NCI-H2081 (cell line): ENCODE results near the gene NISCH.

ENCODE experiments used
- DNase-seq, 2 experiments: peaks; one replicate each; lab custom pipeline; 2025; lab: John Stamatoyannopoulos, UW

NISCH gene

DNA sequence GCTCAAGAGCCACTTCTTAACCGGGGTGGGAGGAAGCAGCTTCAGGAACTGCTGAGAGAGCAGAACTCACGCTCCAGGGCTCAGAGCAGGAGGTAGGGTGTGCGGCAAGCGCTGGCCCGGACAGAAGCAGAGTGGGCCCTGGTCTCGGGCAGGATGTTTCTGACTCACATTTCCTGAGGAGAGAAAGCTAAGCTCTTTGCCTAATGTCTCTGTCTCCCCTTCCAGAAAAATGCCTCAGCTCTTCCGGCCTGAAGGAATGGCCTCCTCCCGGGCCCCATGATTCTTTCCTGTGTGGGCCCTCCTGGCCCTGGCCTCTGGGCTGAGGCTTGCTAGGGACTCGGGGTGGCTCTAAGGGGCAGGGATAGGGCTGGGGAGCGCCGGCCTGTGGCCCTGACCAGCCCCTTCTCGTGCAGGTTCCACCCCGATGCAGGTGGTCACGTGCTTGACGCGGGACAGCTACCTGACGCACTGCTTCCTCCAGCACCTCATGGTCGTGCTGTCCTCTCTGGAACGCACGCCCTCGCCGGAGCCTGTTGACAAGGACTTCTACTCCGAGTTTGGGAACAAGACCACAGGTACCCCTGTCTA, 35.6 kb downstream of the NISCH start:
- DNase-seq, result no peak

DNA sequence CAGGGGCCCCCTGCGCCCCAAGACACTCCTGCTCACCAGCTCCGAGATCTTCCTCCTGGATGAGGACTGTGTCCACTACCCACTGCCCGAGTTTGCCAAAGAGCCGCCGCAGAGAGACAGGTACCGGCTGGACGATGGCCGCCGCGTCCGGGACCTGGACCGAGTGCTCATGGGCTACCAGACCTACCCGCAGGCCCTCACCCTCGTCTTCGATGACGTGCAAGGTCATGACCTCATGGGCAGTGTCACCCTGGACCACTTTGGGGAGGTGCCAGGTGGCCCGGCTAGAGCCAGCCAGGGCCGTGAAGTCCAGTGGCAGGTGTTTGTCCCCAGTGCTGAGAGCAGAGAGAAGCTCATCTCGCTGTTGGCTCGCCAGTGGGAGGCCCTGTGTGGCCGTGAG, 36.7 kb downstream of the NISCH start:
- DNase-seq, result no peak

DNA sequence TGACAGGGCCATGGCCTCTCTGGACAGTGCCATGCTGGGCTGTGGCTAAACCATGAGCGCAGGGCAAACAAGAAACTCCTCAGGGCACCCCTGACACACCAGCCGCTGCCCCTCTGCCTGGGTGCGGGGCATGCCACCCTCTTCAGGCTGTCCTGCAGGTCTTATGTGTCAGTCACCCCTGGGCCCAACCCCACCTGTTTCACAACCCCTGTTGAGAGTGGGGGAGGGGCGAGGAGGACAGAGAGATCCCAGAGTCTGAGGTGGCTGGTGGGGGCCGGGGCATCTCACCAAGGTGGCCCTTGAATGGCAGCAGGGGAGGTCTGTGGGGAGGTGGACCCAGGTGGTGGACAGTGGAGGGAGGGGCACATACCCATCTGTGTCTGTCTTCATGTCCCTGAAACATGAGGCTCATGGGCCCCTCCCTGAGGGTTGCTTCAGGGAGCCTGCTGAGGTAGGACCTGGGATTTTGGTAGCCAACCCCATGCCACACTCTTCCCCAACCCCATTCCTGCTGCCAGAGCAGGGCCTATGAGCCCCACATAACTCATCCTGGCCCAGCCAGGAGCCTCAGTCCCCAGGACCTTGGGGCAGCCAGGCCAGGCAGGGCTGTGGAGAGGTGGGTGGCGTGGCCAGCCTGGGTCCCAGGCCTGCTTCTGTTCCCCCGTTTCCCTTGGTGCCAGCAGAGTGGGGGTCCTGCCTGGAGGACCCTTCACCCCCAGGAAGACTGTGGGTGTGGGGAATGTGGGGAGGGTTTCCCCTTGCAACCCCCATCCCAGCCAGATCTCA, 38.0 kb downstream of the NISCH start:
- DNase-seq, result no peak

DNA sequence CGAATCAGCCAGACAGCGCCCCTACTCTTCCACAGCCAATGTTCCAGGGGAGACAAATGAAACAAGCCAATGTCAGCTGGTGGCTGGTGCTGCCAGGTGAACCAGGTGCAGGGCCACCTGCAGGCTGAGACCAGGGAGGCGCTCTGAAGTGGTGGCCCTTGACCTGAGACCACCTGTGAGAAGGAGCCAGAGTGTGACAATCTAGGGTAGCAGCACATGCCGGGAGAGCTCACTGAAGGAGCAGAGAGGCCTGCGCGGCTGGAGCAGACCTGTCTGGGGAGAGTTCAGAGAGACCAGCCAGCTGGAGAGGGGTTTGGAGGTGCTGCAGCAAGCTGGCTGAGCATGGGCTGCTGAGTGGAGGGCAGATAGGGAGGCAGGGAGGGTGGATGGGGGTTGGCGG, 39.0 kb downstream of the NISCH start:
- DNase-seq, result no peak

DNA sequence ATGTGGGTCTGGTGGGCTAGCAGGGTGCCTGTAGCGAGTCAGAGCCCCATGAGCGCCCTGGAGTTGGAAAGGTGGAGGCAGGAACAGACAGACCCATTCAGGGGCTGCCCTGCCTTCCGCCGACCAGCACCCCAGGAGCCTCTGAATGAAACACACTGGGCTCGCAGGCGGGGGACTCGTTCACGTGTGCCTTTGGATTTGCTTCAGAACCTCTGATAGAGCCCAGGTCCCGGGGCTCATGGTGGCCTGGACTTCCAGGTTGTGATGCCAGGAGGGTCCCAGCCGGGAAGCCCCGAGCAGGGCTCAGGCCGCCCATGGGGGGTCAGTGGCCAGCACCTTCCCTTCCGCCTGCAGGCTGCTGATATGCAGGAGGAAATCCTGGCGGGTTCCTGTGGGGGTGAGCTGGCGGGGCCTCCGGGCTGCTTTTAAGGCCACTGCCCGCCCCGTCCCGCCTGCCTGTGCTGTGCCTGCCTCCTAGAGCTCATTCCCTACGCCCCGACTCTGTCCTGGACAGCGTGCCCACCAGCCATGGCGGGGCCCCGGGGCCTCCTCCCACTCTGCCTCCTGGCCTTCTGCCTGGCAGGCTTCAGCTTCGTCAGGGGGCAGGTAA, 39.6 kb downstream of the NISCH start, which contains the start of gene STAB1:
Gene STAB1 (plus strand): TSS at position 453 of the 610 bp plus-strand sequence. CDS start 76 bp downstream, at position 529.
- DNase-seq, result no peak

DNA sequence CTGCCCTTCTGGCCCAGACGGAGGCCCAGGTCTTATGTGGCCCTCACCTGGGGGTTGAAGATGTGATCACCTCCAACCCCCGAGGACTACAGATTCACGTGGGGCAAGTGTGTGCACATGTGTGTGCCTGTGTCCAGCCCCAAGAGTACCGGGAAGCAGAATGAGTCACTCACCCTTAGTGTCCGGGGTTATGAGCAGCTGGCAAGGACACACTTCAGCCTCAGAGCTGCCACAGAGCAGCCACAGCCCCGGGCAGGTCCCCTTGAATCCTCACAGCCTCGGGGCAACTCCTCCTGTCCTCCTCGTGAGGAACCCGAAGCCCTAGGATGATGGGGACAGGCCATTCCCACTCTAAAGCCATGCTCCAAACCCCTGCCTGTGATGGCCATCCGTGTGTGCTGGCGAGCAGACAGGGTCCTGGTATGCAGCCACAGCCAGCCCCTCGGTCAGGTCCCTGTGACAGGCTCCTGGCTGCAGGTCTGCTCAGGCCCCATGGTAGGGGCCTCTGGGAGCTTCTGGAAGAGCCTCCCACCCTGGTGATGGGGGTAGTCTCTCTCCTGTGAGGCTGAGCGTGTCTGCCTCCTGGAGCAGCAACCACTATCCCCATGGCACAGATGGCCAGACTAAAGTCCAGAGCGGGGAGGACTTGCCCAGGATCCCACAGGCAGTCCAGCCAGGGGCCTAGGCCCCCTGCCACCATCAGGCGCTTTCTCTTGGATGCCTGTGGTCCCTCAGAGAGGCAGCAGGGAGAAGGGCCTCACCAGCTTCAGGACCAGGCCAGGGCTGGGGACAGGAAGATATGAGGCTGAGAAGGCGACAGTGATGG, 40.6 kb downstream of the NISCH start:
- DNase-seq, result no peak

DNA sequence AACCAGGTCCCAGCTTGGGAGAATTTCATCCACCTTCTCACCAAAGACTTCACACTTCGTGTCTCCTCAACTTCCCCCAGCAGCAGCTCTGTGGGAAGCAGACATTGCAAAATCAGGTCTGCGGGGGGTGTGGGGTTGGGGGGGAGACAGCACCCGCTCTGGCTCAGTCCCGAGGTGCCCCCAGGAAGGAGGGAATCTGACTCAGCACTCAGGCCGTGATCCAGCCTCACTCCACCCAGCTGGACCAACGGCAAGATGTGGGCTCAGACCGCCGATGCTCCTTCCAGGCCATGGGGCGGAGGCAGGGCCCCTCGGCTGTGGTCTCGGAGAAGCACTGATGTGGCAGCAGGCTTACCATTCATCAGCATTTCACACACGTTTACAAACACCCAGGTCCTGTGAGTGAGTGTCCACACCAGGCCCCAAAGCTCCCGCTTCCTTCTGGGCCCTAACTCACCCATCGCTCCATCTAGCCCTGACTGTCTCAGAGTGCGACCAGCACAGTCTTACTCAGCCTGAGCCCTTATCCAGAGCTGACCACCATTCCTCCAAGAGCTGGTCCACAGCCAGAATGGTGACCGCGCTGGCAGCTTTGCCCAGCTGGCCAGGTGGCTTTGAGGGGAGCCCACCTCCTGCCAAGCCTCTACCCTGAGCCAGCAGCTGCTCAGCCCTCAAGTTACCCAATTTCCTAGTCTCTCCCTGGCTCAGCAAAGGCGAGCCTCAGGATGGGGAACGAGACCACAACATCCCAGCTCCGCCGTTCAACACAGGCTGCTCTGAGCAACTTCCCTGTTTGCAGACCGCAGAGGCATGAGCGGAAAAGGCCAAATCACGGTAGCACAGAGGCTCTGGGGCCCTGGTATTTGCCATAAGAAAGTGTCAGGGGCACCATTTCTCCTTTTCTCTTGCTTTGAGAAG, 43.0 kb downstream of the NISCH start:
- no peak for DNase-seq

DNA sequence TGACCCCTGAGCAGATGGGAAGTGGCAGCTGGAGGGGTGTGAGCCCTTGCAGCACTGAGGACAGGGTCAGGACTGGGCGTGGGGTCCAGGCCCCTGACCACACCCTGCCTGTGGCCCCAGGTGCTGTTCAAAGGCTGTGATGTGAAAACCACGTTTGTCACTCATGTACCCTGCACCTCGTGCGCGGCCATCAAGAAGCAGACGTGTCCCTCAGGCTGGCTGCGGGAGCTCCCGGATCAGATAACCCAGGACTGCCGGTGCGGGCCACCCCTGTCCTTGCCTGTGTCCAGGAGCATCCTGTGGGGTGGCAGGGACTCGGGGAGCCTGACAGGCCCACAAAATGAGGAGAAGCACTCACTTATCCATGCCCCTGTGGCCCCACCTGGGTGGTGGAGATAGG, 45.6 kb downstream of the NISCH start:
- DNase-seq, result no peak

DNA sequence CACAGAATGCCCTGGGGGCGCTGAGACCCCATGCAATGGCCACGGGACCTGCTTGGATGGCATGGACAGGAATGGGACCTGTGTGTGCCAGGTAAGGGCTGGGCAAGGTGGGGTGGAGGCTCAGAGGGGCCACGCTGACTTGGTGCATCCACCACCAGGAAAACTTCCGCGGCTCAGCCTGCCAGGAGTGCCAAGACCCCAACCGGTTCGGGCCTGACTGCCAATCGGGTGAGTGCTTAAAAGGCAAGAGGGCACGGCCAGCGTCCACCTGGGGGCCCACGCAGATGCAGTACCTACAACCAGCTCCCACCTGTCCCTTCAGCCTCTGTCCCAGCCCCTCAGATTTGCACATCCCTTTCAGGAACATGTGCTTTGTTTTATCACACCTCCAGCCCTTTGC, 46.6 kb downstream of the NISCH start:
- no peak for DNase-seq

DNA sequence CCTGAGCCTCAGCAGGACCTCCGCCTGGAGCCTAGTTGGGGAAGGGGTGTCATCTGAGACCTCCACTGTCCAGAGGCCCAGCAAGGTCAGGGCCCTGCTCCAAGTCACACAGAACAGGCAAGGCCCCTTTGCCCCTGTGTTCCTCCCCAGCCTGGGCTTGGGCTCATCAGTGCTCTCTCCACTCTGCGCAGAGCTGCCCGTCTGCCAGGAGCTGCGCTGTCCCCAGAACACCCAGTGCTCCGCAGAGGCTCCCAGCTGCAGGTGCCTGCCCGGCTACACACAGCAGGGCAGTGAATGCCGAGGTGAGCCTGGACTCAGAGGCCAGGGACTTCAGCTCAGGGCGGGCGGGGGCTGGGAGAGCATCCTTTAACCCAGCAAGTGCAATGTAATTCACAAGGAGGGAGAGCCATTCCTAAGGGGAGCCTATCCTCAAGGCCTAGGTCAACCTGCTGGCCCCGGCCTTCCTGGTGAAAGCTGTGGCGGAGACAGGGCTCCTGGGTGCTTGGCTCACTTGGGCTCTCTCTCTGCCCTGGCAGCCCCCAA, 47.5 kb downstream of the NISCH start:
- DNase-seq, result no peak

DNA sequence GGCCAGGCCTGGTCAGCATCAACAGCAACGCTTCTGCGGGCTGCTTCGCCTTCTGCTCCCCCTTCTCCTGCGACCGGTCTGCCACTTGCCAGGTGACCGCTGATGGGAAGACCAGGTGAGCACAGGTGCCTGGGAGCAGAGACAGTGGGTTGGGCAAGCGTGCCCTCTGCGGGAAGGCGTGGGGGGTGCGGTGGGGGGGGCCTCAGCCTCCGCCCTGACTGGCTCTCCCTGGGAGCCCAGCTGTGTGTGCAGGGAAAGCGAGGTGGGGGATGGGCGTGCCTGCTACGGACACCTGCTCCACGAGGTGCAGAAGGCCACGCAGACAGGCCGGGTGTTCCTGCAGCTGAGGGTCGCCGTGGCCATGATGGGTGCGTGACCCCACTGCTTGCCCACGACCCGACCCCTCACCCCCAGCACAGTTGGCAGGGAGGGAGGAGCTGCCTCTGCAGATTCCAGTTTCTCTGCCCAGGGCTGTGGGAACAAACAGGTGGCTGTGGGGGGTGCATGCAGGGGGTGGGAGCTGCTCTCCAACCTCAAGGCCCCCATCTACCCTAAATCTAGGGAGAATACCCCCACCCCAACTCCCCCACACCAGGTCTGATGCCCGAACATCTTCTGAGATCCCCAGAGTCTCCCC, 48.5 kb downstream of the NISCH start:
- DNase-seq, result no peak

DNA sequence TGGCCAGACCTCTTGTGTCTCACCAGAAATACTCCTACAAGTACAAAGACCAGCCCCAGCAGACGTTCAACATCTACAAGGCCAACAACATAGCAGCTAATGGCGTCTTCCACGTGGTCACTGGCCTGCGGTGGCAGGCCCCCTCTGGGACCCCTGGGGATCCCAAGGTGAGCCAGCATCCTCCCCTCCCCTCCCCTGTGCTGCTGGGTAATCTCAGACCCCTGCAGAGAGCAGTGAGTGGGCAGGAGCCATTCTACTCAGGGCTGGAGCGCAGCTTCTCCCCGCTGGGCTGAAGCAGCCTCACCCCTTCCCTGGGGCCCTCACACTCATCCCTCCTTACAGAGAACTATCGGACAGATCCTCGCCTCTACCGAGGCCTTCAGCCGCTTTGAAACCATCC, 49.6 kb downstream of the NISCH start:
- no peak for DNase-seq

DNA sequence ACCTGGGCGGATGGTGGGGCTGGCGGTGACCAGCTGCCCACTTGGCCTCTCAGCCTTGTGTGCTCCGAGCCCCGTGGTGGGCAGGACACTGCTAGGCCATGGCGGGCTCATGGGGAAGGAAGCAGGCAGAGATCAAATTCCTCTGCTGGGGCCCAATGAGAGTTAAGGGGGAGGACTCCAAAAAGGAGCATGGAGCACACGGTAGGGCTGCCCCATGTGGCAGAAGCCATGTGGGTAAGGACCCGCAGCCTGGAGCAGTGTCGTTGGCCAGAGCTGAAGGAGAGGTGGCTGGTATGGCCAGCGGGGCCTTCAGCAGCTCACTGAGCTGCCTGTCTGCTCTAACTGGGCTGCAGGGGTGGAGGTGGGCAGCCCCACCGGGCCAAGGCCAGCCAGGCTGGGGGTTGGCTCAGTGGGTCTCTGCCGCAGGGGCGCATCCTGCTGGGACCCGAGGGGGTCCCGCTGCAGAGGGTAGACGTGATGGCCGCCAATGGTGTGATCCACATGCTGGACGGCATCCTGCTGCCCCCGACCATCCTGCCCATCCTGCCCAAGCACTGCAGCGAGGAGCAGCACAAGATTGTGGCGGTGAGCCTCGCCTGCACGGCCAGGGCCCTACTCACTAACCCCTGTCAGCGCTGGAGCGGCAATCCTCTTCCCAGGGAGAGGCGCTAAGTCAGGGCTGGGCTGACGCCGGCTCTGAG, 51.0 kb downstream of the NISCH start:
- DNase-seq, result no peak

DNA sequence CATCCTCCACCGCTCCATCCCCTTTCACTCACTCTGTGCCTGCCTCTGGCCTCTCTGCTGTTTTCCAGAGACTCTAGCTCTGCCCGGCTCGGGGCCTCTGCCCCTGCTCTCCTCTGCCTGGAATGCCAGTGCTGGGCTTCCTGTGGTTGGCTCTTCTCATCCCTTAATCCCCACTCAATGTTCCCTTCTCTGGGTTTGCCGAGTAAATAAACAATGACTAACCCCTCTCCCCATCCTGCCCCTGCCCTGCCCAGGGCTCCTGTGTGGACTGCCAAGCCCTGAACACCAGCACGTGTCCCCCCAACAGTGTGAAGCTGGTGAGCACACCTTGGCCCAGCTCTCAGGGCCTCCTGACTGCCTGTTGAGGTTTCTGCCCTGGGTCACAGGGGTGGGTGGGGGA, 52.0 kb downstream of the NISCH start:
- no peak for DNase-seq

DNA sequence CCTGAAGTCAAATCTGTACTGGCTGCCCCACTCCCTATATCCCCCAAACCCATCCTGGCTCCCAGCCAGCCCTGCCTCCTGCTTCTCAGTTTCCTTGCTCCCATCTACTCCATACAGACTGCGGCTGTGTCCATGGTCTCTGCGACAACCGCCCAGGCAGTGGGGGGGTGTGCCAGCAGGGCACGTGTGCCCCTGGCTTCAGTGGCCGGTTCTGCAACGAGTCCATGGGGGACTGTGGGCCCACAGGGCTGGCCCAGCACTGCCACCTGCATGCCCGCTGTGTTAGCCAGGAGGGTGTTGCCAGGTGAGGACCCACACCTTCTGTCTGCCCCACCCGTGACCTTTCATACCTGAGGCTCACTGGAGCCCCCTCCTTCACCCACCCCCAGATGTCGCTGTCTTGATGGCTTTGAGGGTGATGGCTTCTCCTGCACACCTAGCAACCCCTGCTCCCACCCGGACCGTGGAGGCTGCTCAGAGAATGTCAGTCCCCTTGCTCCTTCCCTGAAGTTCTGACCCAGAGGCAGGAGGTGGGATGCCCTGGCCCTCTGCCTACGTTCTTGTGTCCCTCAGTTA, 54.4 kb downstream of the NISCH start:
- no peak for DNase-seq

DNA sequence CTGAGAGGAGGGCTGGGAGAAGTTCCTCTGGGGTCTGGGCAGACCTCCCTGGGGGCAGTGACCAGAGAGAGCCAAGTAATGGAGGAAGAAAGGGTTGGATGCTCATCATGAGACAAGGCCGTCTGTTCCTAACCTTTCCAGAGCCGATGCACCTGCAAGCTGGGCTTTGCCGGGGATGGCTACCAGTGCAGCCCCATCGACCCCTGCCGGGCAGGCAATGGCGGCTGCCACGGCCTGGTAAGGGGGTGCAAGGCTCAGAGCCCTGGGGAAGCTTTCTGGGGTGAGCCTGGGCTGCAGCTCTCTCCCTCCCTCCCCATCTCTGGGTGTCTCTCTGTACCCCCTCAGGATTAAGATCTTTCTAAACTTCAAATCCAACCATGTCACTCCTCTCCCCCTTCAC, 56.1 kb downstream of the NISCH start:
- DNase-seq, result no peak

DNA sequence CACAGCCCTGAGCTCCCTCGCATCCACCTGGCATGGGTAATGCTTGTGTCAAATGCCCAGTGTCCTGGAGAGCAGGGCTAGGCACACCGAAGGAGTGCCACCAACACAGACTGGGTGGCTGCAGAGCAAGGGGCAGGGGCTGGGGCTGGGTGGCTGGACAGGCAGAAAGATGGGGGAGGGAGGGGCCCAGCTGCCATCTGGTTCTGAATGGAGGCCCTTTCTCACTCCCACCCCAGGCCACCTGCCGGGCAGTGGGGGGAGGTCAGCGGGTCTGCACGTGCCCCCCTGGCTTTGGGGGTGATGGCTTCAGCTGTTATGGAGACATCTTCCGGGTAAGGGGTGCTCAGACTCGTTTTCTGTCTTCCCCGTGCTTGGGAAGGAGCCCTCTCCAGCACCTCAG, 56.7 kb downstream of the NISCH start:
- DNase-seq, result no peak

DNA sequence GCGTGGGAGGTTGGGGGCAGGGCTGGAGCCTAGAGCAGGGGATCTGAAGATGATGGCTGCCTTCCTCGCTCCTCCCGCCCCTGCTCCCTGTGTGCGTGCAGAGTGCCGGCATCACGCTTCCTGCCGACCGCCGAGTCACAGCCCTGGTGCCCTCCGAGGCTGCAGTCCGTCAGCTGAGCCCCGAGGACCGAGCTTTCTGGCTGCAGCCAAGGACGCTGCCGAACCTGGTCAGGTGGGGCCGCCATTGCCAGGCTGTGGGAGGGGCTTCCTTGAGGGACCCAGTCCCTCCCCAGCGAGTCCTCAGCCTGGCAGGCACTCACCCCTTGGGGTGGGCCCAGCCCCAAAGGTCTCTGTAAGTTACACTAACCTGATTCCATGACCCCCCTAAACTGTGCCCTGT, 57.3 kb downstream of the NISCH start:
- DNase-seq, result no peak

DNA sequence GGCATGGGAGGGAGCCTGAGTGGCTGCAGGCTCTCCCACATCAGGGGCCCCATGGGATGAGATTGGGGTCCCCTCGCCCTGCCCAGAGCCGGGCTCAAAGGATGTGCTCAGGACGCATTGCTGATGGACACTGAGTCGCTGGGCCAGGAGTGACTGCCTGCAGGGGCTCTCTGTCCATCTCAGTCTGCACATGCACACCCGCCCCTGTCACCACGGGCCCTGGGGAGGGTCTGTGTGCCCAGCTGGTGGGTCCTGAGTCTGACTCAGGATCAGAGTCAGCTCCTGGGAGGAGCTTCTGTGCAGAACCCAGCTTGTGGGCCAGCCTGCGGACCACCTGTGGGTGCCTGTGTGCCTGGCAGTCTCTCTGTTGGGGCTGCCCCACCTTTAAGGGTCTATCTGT, 57.9 kb downstream of the NISCH start:
- DNase-seq, result no peak

DNA sequence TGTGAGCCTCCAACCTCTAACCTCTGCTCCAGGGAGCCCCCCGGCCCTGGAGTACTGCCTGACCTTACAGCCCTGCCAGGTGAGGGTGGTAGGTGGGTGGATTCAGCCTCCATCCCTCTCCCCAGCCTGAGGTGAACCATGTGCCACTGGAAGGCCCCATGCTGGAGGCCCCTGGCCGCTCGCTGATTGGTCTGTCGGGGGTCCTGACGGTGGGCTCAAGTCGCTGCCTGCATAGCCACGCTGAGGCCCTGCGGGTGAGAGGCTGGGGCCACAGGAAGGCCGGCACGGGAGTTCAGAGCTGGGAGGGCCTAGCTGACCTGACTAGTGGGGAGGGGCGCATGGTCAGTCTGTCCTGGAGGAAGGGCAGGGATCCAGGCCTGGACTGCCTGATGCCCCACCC, 59.2 kb downstream of the NISCH start:
- no peak for DNase-seq
